GM12892 (cell line): Measurements from ENCODE around the gene GRHPR.

Source experiments
- DNase-seq: peaks from one replicate; pipeline ENCODE4 v3.0.0; 2011; ENCODE audit not compliant: insufficient read length
- FAIRE-seq: peaks from 2 replicates; lab custom pipeline; 2011; peaks lifted over from hg19 to GRCh38; lab: Jason Lieb, UNC
- POLR2A ChIP-seq: IDR thresholded peaks from 2 replicates; pipeline ENCODE4 v1.6.1; 2011; ENCODE audit warnings: low read depth, low read length, control low read depth
- POLR2AphosphoS5 ChIP-seq: IDR thresholded peaks from 2 replicates; pipeline ENCODE4 v1.6.1; 2011; ENCODE audit warnings: low read depth, low read length, control low read depth
- TAF1 ChIP-seq: IDR thresholded peaks from 2 replicates; pipeline ENCODE4 v1.6.1; 2011; ENCODE audit warnings: low read depth, mild to moderate bottlenecking, control low read depth, low read length, borderline replicate concordance

Gene GRHPR

DNA sequence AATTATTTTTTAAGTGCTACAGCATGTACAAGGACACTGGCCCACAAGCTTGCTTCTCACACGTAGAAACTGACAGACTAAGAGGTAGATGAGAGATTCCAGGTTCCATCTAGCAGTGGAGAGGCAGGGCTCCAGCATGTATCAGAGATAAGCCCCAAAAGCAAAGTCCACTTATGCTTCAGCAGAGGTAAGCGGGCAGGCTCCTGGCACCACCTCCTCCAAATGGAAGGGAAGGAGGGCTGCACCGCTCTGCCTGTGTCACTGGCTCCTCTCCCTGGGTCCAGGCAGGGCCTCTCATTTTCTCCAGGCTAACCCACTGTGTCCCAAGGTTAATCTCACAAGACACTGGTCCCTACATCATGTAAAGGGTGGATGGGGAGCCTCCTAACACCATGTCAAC is 15.9 kb downstream of the GRHPR start:
- FAIRE-seq: no peak
- DNase-seq: no peak
- TF ChIP-seq TAF1: no peak
- no peak; the same call in 1 of the 2 replicates for TF ChIP-seq POLR2AphosphoS5
- TF ChIP-seq POLR2A: no peak

GRCh38 chr9:37441776-37442370 is 19.4 kb downstream of the GRHPR start:
- DNase-seq: no peak
- no peak for FAIRE-seq
- TF ChIP-seq POLR2AphosphoS5 (no peak), POLR2A (no peak), TAF1 (no peak)

- TF ChIP-seq TAF1 (no peak), POLR2AphosphoS5 (no peak), POLR2A (no peak)
- DNase-seq (no peak), FAIRE-seq (no peak)
These were observed 20.1 kb downstream of the GRHPR start for GRCh38 chr9:37442556-37442955.

- FAIRE-seq: no peak
- DNase-seq: no peak
- TF ChIP-seq POLR2AphosphoS5: no peak
- TF ChIP-seq TAF1: no peak
- no peak for TF ChIP-seq POLR2A
These were observed 21.1 kb downstream of the GRHPR start for GRCh38 chr9:37443566-37443965.

- FAIRE-seq (no peak), DNase-seq (no peak)
- TF ChIP-seq POLR2AphosphoS5: no peak
- no peak for TF ChIP-seq TAF1
These were observed 22.4 kb downstream of the GRHPR start for GRCh38 chr9:37444890-37445289.

DNA sequence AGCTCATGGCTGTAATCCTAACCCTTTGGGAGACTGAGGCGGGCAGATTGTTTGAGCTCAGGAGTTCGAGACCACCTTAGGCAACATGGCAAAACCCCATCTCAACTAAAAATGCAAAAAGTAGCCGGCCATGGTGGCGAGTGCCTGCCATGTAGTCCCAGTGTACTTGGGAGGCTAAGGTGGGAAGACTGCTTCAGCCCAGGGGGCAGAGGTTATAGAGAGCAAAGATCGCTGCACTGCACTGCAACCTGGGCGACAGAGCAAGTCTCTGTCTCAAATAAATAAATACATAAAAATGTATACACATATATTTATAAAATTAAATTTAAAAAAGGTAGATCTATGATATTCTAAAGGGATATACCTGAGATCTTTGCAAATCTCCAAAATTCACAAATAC is 23.3 kb downstream of the GRHPR start:
- FAIRE-seq: no peak

GRCh38 chr9:37446401-37446800 is 23.9 kb downstream of the GRHPR start:
- FAIRE-seq: no peak
- TF ChIP-seq POLR2A (no peak), TAF1 (no peak), POLR2AphosphoS5 (no peak)

More for the DNA sequence above, 23.3 kb downstream of the GRHPR start:
- DNase-seq: no peak
- TF ChIP-seq POLR2A: no peak
- no peak for TF ChIP-seq TAF1
- TF ChIP-seq POLR2AphosphoS5: no peak

GRCh38 chr9:37447111-37447510 is 24.6 kb downstream of the GRHPR start:
- DNase-seq (no peak), FAIRE-seq (no peak)
- TF ChIP-seq TAF1: no peak
- no peak for TF ChIP-seq POLR2AphosphoS5
- TF ChIP-seq POLR2A: no peak

More at GRCh38 chr9:37446401-37446800, 23.9 kb downstream of the GRHPR start:
- no peak for DNase-seq

GRCh38 chr9:37449862-37450632 is 27.6 kb downstream of the GRHPR start:
- no peak for DNase-seq
- no peak for FAIRE-seq
- TF ChIP-seq POLR2AphosphoS5 (no peak), POLR2A (no peak), TAF1 (no peak)

GRCh38 chr9:37451628-37452027 is 29.1 kb downstream of the GRHPR start:
- TF ChIP-seq POLR2A (no peak), POLR2AphosphoS5 (no peak), TAF1 (no peak)
- no peak for DNase-seq
- FAIRE-seq: no peak

DNA sequence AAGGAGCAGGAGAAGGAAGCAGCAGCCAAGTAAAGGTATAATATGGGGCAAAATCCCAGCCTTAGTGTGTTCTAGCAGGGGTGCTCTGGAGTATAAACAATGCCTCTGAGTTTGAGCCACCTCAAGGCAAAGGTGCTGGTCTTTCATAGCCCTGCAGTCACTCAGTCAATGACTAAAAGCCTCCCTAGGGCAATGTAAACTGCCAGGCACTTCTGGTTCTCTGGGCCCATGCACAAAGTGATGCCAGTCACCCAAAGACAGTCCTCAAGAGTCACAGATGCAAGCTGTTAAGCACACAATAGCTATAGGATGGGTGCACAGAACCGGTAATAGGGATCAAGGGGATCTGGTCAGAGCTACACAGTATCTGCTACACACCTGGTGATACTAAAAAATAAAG is 30.1 kb downstream of the GRHPR start:
- no peak for FAIRE-seq
- no peak for DNase-seq
- no peak for TF ChIP-seq POLR2AphosphoS5
- TF ChIP-seq TAF1: no peak
- TF ChIP-seq POLR2A: no peak

DNA sequence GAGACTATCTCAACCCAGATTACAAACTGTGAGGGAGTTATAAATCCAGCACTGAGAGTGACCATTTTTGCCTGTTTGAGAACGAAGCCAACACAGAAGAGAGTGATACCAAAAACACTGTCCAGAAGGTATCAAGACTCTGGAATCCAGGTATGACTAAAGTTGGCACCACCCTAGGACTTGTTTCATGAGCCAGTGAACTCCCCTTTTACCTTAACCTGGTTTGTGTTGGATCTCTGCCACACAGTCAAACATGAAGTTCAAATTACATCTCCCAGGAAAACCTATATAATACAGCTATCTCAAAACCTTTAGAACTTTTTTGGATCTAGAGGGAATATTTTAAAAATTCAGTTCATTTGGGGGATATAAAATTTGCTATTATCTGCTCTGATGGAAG is 31.3 kb downstream of the GRHPR start:
- no peak for FAIRE-seq
- DNase-seq: no peak
- TF ChIP-seq POLR2A: no peak
- no peak for TF ChIP-seq TAF1
- TF ChIP-seq POLR2AphosphoS5: no peak

- no peak for DNase-seq
- FAIRE-seq: no peak
- TF ChIP-seq TAF1 (no peak), POLR2AphosphoS5 (no peak), POLR2A (no peak)
These were observed 31.7 kb downstream of the GRHPR start for GRCh38 chr9:37454238-37454637.
